CD4-positive, alpha-beta T cell (primary cell): Measurements from ENCODE around the gene MAOB. TPM values are rescaled to one million over a fixed set of nuclear protein-coding genes. Genes with fewer than 3 reads are reported as not detected.

Experiments used
- ATAC-seq: fragments of 200-7000 bp; cut with Tn5 transposase; one replicate; pipeline ENCODE4 v1.10.0; 2022; ENCODE audit warnings: mild to moderate bottlenecking; ENCODE audit not compliant: poor library complexity
- CTCF ChIA-PET: fragments of 350-600 bp; sonication (Branson Sonifier 250); formaldehyde crosslinking; loops from one replicate; lab custom pipeline; 2021; ENCODE audit warnings: antibody characterized with exemption, inconsistent platforms; lab: Charles Lee
- POLR2A ChIA-PET: fragments of 350-600 bp; sonication (Branson Sonifier 250); formaldehyde crosslinking; loops from one replicate; lab custom pipeline; 2021; ENCODE audit warnings: antibody characterized with exemption, inconsistent platforms; lab: Charles Lee
- DNase-seq, 14 experiments: peaks; one replicate each; pipeline ENCODE4 v3.0.0-alpha.2; 2013 to 2020; ENCODE audit warnings: mixed read lengths in 2 of 14
- H3K27ac ChIP-seq, 2 donors: one replicate each; pipeline versions ENCODE4 v1.5.1 to v1.7.0; 2013; ENCODE audit warnings: low read length in 2 of 2, low read depth in 1 of 2, mild to moderate bottlenecking in 1 of 2
- H3K27me3 ChIP-seq, 2 experiments: 1 replicate in 1 of 2; 2 replicates in 1 of 2; pipeline versions ENCODE4 v1.6.1 to v1.7.0; 2013; ENCODE audit warnings: low read length in 2 of 2, control low read depth in 1 of 2, mild to moderate bottlenecking in 1 of 2, moderate library complexity in 1 of 2; ENCODE audit not compliant: insufficient read depth in 2 of 2, control insufficient read depth in 1 of 2
- H3K36me3 ChIP-seq: one replicate; pipeline ENCODE4 v1.6.1; 2013; ENCODE audit warnings: low read length, control low read depth; ENCODE audit not compliant: insufficient read depth
- H3K4me1 ChIP-seq: one replicate; pipeline ENCODE4 v1.6.1; 2013; ENCODE audit warnings: low read length, control low read depth; ENCODE audit not compliant: insufficient read depth
- H3K4me3 ChIP-seq: one replicate; pipeline ENCODE4 v1.5.1; 2013; ENCODE audit warnings: mild to moderate bottlenecking, low read length, moderate library complexity
- H3K9me3 ChIP-seq, 2 experiments: 1 replicate in 1 of 2; 2 replicates in 1 of 2; pipeline versions ENCODE4 v1.6.1 to v1.7.0; 2013; ENCODE audit warnings: low read length in 2 of 2, mild to moderate bottlenecking in 2 of 2, control low read depth in 1 of 2, moderate library complexity in 1 of 2; ENCODE audit not compliant: control insufficient read depth in 1 of 2, insufficient read depth in 1 of 2
- H3K27ac Mint-ChIP-seq: one replicate; pipeline ENCODE4 v1.8.0; 2020; ENCODE audit warnings: mixed read lengths
- H3K27me3 Mint-ChIP-seq: one replicate; pipeline ENCODE4 v1.8.0; 2021; ENCODE audit warnings: mixed read lengths
- H3K36me3 Mint-ChIP-seq: one replicate; pipeline ENCODE4 v1.8.0; 2021; ENCODE audit warnings: low read depth, mixed read lengths
- H3K4me1 Mint-ChIP-seq: one replicate; pipeline ENCODE4 v1.8.0; 2021; ENCODE audit warnings: low read depth, mixed read lengths
- H3K4me3 Mint-ChIP-seq: one replicate; pipeline ENCODE4 v1.8.0; 2020; ENCODE audit warnings: mild to moderate bottlenecking, mixed read lengths
- H3K9me3 Mint-ChIP-seq: one replicate; pipeline ENCODE4 v1.8.0; 2020; ENCODE audit warnings: mixed read lengths
- intact Hi-C, 2 experiments: fragments of 100-400 bp; cut with DNase I in 1 of 2; cut with micrococcal nuclease in 1 of 2; formaldehyde crosslinking; loops; one replicate each; pipeline versions ENCODE4 v1.15.1 to v1.9.0; 2023 to 2025; cut with DNase I, micrococcal nuclease
- total RNA-seq, 174 experiments: library from RNA in 2 of 174; stranded (reverse) in 2 of 174; gene quantifications; one replicate each; pipeline ENCODE4 v1.2.3 and lab custom pipeline; 2021 to 2026
- TF ChIP-seq, protein P1 (sequence below): fragments of 200-600 bp; IDR thresholded peaks from one replicate; pipeline ENCODE4 v1.8.0; 2022; ENCODE audit warnings: antibody characterized with exemption, mild to moderate bottlenecking

The MAOB gene
- total RNA-seq, 2 experiments from 2014 or later, result not detected

DNA sequence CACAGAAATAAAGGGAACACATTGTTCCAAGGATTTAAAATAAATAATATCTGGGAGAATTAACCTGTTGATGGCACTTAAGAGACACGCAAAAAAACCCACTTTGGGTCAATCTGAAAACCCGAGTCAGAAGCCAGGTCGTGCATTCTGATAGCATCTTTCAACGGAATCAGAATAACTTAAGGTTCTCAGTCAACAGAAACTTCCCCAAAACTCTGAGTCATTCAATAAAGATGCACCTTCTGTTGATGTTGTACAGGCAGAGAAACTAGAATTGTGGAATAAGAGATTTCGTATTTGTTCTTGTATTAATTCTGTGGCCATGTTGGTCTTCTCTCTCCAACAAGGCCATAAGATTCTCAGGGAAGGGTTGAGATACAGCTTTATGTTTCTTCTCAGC is 78.2 kb downstream of the MAOB start:
- H3K9me3 ChIP-seq, result no peaks in the 10 kb centered on the region
- POLR2A ChIA-PET, result no interaction called here
- Mint-ChIP-seq H3K4me1 (no peaks in the 10 kb centered on the region), H3K4me3 (no peak overlapping the region), H3K27me3 (no peaks in the 10 kb centered on the region), H3K9me3 (no peaks in the 10 kb centered on the region), H3K27ac (no peak overlapping the region), H3K36me3 (no peaks in the 10 kb centered on the region)
- no peaks in the 10 kb centered on the region for H3K4me1 ChIP-seq
- TF ChIP-seq, protein P1, sequence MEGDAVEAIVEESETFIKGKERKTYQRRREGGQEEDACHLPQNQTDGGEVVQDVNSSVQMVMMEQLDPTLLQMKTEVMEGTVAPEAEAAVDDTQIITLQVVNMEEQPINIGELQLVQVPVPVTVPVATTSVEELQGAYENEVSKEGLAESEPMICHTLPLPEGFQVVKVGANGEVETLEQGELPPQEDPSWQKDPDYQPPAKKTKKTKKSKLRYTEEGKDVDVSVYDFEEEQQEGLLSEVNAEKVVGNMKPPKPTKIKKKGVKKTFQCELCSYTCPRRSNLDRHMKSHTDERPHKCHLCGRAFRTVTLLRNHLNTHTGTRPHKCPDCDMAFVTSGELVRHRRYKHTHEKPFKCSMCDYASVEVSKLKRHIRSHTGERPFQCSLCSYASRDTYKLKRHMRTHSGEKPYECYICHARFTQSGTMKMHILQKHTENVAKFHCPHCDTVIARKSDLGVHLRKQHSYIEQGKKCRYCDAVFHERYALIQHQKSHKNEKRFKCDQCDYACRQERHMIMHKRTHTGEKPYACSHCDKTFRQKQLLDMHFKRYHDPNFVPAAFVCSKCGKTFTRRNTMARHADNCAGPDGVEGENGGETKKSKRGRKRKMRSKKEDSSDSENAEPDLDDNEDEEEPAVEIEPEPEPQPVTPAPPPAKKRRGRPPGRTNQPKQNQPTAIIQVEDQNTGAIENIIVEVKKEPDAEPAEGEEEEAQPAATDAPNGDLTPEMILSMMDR, result no peak
- no peaks in the 10 kb centered on the region for H3K36me3 ChIP-seq
- ATAC-seq (no peak), DNase-seq (no peak)
- intact Hi-C loops, result no loop called here
- peaks cover 0 to 11% of the 10 kb centered on the region in 2 experiments for H3K27me3 ChIP-seq
- no peak overlapping the region for H3K4me3 ChIP-seq
- CTCF ChIA-PET, result no interaction called here
- no peak overlapping the region for H3K27ac ChIP-seq

DNA sequence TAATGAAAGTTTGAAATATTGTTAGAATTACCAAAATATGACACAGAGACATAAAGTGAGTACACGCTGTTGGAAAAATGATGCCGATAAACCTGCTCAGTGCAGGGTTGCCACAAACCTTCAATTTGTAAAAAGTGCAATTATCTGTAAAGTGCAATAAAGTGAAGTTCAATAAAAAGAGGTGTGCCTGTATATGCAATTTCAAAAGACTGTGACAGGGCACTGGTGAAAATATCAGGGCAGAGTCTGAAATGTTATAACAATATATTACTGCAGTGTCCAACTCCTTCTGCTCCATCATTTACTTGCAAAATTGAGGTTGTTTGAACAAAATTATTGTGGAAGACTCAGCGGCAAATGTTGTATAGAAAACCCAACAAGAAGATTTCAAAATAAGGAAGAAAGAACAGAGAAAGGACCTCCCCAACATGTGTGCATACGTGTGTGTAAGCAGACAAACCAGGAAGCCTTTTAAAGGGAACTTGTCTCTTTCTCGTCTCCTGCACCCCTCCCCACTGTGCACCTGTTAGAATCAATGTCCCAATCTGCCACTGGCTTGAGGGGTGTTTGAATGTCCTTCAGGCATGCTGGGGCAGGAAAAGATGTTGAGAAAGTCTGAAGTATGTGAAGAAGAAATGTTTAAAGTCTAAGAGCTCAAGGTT is 96.2 kb downstream of the MAOB start:
- H3K4me1 ChIP-seq, result no peaks in the 10 kb centered on the region
- POLR2A ChIA-PET, result no interaction called here
- H3K9me3 ChIP-seq, result no peaks in the 10 kb centered on the region
- DNase-seq (no peak), ATAC-seq (no peak)
- H3K36me3 ChIP-seq, result no peaks in the 10 kb centered on the region
- TF ChIP-seq, protein P1, result no peak
- no peak overlapping the region for H3K4me3 ChIP-seq
- Mint-ChIP-seq H3K4me1 (no peaks in the 10 kb centered on the region), H3K4me3 (no peak overlapping the region), H3K9me3 (no peaks in the 10 kb centered on the region), H3K36me3 (no peaks in the 10 kb centered on the region), H3K27me3 (no peaks in the 10 kb centered on the region), H3K27ac (no peak overlapping the region)
- intact Hi-C loops, result no loop called here
- H3K27ac ChIP-seq, result no peak overlapping the region
- CTCF ChIA-PET, result no interaction called here
- no peaks in the 10 kb centered on the region for H3K27me3 ChIP-seq

DNA sequence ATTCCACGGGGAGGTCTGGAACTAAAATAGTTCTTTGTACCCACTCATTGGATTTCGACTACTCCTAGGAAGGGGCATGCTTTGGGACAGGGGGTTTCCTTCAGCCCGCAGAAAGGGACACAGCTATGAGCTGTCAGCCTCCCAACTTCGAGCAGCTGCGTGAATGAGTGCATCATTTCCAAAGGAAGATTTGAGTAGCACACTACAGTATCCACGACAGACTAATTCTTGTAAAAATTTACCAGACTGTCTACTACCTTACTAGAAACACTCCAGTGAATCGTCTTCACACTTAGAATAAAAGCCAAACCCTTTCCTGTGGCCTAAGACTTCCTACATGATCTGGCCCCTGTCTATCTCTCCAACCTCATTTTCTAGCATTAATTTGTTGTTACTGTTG is 124.2 kb downstream of the MAOB start:
- no peak overlapping the region for H3K4me3 ChIP-seq
- ATAC-seq (no peak), DNase-seq (no peak)
- intact Hi-C loops, result no loop called here
- no peaks in the 10 kb centered on the region for H3K4me1 ChIP-seq
- Mint-ChIP-seq H3K9me3 (no peaks in the 10 kb centered on the region), H3K4me1 (no peaks in the 10 kb centered on the region), H3K4me3 (no peak overlapping the region), H3K27ac (no peak overlapping the region), H3K27me3 (no peaks in the 10 kb centered on the region), H3K36me3 (no peaks in the 10 kb centered on the region)
- ChIA-PET CTCF (no interaction called here), POLR2A (no interaction called here)
- H3K36me3 ChIP-seq, result no peaks in the 10 kb centered on the region
- no peaks in the 10 kb centered on the region for H3K9me3 ChIP-seq
- H3K27me3 ChIP-seq, result no peaks in the 10 kb centered on the region
- H3K27ac ChIP-seq, result no peak overlapping the region
- TF ChIP-seq, protein P1, result no peak
